ENCODE measurements around the gene OLFML2B. TPM values are rescaled to one million over a fixed set of nuclear protein-coding genes. Genes with fewer than 3 reads are reported as not detected.

OLFML2B gene
- total RNA-seq, 2 experiments from 2014 or later = 1.7 to 2.3 TPM

DNA sequence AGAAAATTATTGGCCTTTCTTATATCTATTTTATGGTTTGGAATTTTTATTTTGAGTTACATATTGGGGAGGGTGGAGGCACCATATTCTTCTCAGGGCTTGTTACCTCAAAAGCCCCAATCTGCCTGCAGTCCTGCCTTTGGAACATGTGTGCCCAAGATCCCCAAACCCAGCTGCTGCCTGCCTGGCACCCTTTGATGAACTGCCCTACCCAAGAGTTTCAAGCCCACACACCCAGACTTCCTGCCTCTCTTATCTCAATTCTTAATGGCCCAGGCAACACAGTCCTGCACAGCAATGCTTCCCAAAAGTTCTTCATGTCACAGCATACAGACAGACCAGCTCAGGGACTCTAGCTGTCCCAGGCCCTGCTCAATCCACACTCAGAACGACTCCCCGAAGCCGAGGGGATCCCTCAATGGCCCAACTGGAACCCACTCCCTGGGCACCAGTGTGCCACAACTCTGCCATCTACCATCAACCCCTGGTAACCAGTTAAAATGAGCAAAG lies 19.2 kb downstream of the OLFML2B start:
- no peak for DNase-seq
- intact Hi-C loops (cut with micrococcal nuclease) = no loop called here
- Mint-ChIP-seq H3K4me3 (no peak overlapping the region), H3K9me3 (no peaks in the 10 kb centered on the region), H3K27ac (no peak overlapping the region), H3K36me3 (ENCODE audit: low read depth) (no peaks in the 10 kb centered on the region), H3K4me1 (ENCODE audit: low read depth) (peaks cover 9% of the 10 kb centered on the region), H3K27me3 (ENCODE audit: low read depth) (no peaks in the 10 kb centered on the region)
- CTCF ChIA-PET = interaction anchor here (0.7 kb wide), 1 partner anchor 9 kb away, joined by 3 read pairs; no protein-coding TSS in a partner anchor

DNA sequence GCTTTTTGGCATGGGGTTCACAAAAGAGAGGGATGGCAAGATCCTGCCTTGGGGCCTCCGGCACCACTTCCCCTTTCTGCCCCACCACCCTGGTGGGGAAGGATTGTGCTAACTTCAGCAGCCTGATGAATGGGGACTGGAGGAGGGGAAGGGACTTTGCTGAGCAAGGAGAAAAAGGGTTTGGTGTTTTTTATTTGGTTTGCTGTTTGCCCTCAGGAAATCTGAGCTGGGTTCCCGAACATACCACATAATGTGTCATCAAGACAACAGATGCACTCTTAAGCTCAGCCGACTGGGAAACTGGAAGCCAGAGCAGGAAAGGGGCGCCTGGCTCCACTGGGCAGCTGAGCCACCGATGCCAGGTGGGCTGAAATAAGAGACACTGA lies 19.8 kb downstream of the OLFML2B start:
- no peak overlapping the region for H3K4me3 Mint-ChIP-seq
- no peaks in the 10 kb centered on the region for H3K36me3 Mint-ChIP-seq (ENCODE audit: low read depth)
- H3K27ac Mint-ChIP-seq = no peak overlapping the region
- peaks cover 9% of the 10 kb centered on the region for H3K4me1 Mint-ChIP-seq (ENCODE audit: low read depth)
- intact Hi-C loops (cut with micrococcal nuclease) = no loop called here
- no peaks in the 10 kb centered on the region for H3K27me3 Mint-ChIP-seq (ENCODE audit: low read depth)
- no peak for DNase-seq
- H3K9me3 Mint-ChIP-seq = no peaks in the 10 kb centered on the region
- CTCF ChIA-PET = interaction anchor here (0.7 kb wide), 1 partner anchor 8 kb away, joined by 3 read pairs; no protein-coding TSS in a partner anchor

DNA sequence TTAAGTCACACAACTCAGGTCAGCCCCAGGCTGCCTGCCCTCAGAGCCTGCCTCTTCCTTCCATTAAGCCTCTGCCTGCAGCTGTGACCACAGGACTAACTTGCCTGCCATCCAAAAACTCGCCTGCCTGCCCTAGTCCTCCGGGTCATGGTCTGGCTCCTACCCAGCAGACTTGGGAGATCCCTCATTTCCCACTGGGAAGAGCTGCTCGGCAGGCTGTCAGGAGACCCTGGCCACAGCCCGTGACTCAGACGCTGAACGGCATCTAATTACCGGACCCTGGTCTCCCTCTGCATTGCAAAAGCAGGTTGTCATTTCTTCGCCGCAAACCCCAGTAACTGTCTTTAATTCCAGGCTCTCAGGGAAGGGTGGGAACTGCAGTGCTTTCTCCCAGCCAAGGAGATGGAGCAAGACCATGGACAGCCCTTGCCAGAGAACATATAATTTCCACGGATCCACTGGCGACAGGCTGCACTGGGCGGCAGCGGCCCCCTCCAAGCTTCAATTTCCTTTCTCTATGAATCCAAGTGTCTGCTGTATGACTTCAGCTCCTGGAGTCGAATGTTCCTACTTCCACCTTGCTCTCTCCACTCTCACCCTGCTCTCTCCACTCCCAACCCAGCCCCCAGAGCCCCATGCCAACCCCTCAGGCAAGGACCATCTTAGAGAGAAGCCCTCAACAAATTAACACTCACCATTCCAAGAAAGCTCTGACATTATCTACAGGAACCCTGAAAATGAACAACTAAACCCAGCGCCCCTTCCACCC lies 20.4 kb downstream of the OLFML2B start:
- no peak for DNase-seq
- Mint-ChIP-seq H3K27me3 (ENCODE audit: low read depth) (no peaks in the 10 kb centered on the region), H3K4me1 (ENCODE audit: low read depth) (peaks cover 9% of the 10 kb centered on the region), H3K36me3 (ENCODE audit: low read depth) (no peaks in the 10 kb centered on the region), H3K27ac (no peak overlapping the region), H3K9me3 (no peaks in the 10 kb centered on the region), H3K4me3 (no peak overlapping the region)
- CTCF ChIA-PET = no interaction called here
- intact Hi-C loops (cut with micrococcal nuclease) = no loop called here

GRCh38 chr1:162000053-162000420 lies 23.6 kb downstream of the OLFML2B start:
- CTCF ChIA-PET = interaction anchor here (0.6 kb wide), 1 partner anchor 77 kb away, joined by 3 read pairs; no protein-coding TSS in a partner anchor
- Mint-ChIP-seq H3K27ac (no peak overlapping the region), H3K4me1 (ENCODE audit: low read depth) (peaks cover 9% of the 10 kb centered on the region), H3K4me3 (no peak overlapping the region), H3K9me3 (no peaks in the 10 kb centered on the region), H3K27me3 (ENCODE audit: low read depth) (no peaks in the 10 kb centered on the region), H3K36me3 (ENCODE audit: low read depth) (no peaks in the 10 kb centered on the region)
- no peak for DNase-seq
- intact Hi-C loops (cut with micrococcal nuclease) = no loop called here

- H3K27ac Mint-ChIP-seq = no peak overlapping the region
- CTCF ChIA-PET = no interaction called here
- peaks cover 4% of the 10 kb centered on the region for H3K4me1 Mint-ChIP-seq (ENCODE audit: low read depth)
- H3K36me3 Mint-ChIP-seq (ENCODE audit: low read depth) = no peaks in the 10 kb centered on the region
- DNase-seq = no peak
- intact Hi-C loops (cut with micrococcal nuclease) = no loop called here
- H3K27me3 Mint-ChIP-seq (ENCODE audit: low read depth) = no peaks in the 10 kb centered on the region
- no peak overlapping the region for H3K4me3 Mint-ChIP-seq
- H3K9me3 Mint-ChIP-seq = no peaks in the 10 kb centered on the region
These were observed 24.2 kb downstream of the OLFML2B start for GRCh38 chr1:161999301-162000052.

GRCh38 chr1:161998811-161999210 lies 24.9 kb downstream of the OLFML2B start:
- no peaks in the 10 kb centered on the region for H3K36me3 Mint-ChIP-seq (ENCODE audit: low read depth)
- H3K4me3 Mint-ChIP-seq = no peak overlapping the region
- no peaks in the 10 kb centered on the region for H3K4me1 Mint-ChIP-seq (ENCODE audit: low read depth)
- H3K27ac Mint-ChIP-seq = no peak overlapping the region
- H3K27me3 Mint-ChIP-seq (ENCODE audit: low read depth) = no peaks in the 10 kb centered on the region
- DNase-seq = no peak
- intact Hi-C loops (cut with micrococcal nuclease) = no loop called here
- no peaks in the 10 kb centered on the region for H3K9me3 Mint-ChIP-seq
- CTCF ChIA-PET = no interaction called here

GRCh38 chr1:161997152-161997551 lies 26.5 kb downstream of the OLFML2B start:
- intact Hi-C loops (cut with micrococcal nuclease) = no loop called here
- no peaks in the 10 kb centered on the region for H3K4me1 Mint-ChIP-seq (ENCODE audit: low read depth)
- H3K27me3 Mint-ChIP-seq (ENCODE audit: low read depth) = no peaks in the 10 kb centered on the region
- no peak for DNase-seq
- H3K36me3 Mint-ChIP-seq (ENCODE audit: low read depth) = peaks cover 3% of the 10 kb centered on the region
- H3K4me3 Mint-ChIP-seq = no peak overlapping the region
- H3K27ac Mint-ChIP-seq = no peak overlapping the region
- no peaks in the 10 kb centered on the region for H3K9me3 Mint-ChIP-seq
- CTCF ChIA-PET = no interaction called here

DNA sequence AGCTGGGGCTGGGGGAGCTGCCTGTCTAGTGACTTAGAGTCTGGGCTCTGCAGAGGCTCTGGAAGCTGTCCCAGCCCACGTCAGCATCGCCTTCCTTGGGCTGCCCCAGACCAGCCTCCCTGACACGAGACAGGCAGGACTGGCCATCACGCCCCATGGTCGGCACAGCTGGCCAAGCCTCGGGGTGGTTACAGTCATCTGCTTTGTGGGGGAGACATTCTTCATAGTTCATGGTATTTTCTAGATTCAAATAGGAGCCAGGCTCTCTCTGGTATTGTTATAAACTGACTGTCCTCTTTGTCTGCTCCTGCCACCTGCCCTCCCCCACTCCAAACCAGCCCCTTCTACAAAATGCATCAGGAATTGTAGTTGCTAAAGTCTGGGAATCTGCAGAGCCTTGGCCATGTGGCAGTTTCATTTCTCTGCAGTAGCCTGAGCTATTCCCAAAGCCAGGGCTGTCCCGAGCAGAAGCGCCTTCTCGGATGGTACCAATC lies 29.4 kb downstream of the OLFML2B start:
- CTCF ChIA-PET = interaction anchor here (1.1 kb wide), 1 partner anchor 227 kb away, joined by 3 read pairs; no protein-coding TSS in a partner anchor

GRCh38 chr1:161993576-161993975 lies 30.1 kb downstream of the OLFML2B start:
- no peaks in the 10 kb centered on the region for H3K27me3 Mint-ChIP-seq (ENCODE audit: low read depth)
- H3K4me3 Mint-ChIP-seq = no peak overlapping the region
- H3K36me3 Mint-ChIP-seq (ENCODE audit: low read depth) = peaks cover 4% of the 10 kb centered on the region
- no peaks in the 10 kb centered on the region for H3K9me3 Mint-ChIP-seq
- intact Hi-C loops (cut with micrococcal nuclease) = no loop called here
- H3K4me1 Mint-ChIP-seq (ENCODE audit: low read depth) = peaks cover 3% of the 10 kb centered on the region
- no peak overlapping the region for H3K27ac Mint-ChIP-seq
- DNase-seq = no peak
- CTCF ChIA-PET = interaction anchor here (0.9 kb wide), 1 partner anchor 118 kb away, joined by 3 read pairs; no protein-coding TSS in a partner anchor

More for the DNA sequence above, 29.4 kb downstream of the OLFML2B start:
- Mint-ChIP-seq H3K27ac (no peak overlapping the region), H3K4me1 (ENCODE audit: low read depth) (no peaks in the 10 kb centered on the region), H3K4me3 (no peak overlapping the region), H3K36me3 (ENCODE audit: low read depth) (peaks cover 3% of the 10 kb centered on the region), H3K9me3 (no peaks in the 10 kb centered on the region), H3K27me3 (ENCODE audit: low read depth) (no peaks in the 10 kb centered on the region)
- intact Hi-C loops (cut with micrococcal nuclease) = no loop called here
- no peak for DNase-seq

GRCh38 chr1:161989786-161990185 lies 33.9 kb downstream of the OLFML2B start:
- H3K36me3 Mint-ChIP-seq (ENCODE audit: low read depth) = peaks cover 5% of the 10 kb centered on the region
- no peaks in the 10 kb centered on the region for H3K27me3 Mint-ChIP-seq (ENCODE audit: low read depth)
- intact Hi-C loops (cut with micrococcal nuclease) = no loop called here
- peaks cover 3% of the 10 kb centered on the region for H3K4me1 Mint-ChIP-seq (ENCODE audit: low read depth)
- no peak overlapping the region for H3K27ac Mint-ChIP-seq
- no peak for DNase-seq
- no peak overlapping the region for H3K4me3 Mint-ChIP-seq
- peaks cover 6% of the 10 kb centered on the region for H3K9me3 Mint-ChIP-seq
- CTCF ChIA-PET = interaction anchor here (0.7 kb wide), 1 partner anchor 419 kb away, joined by 4 read pairs; no protein-coding TSS in a partner anchor

- Mint-ChIP-seq H3K4me1 (ENCODE audit: low read depth) (peaks cover 3% of the 10 kb centered on the region), H3K9me3 (peaks cover 6% of the 10 kb centered on the region), H3K27ac (no peak overlapping the region), H3K27me3 (ENCODE audit: low read depth) (no peaks in the 10 kb centered on the region), H3K36me3 (ENCODE audit: low read depth) (peaks cover 5% of the 10 kb centered on the region), H3K4me3 (no peak overlapping the region)
- intact Hi-C loops (cut with micrococcal nuclease) = no loop called here
- no peak for DNase-seq
- CTCF ChIA-PET = interaction anchor here (0.7 kb wide), 1 partner anchor 419 kb away, joined by 4 read pairs; no protein-coding TSS in a partner anchor
These were observed 34.6 kb downstream of the OLFML2B start for GRCh38 chr1:161989108-161989507.

DNA sequence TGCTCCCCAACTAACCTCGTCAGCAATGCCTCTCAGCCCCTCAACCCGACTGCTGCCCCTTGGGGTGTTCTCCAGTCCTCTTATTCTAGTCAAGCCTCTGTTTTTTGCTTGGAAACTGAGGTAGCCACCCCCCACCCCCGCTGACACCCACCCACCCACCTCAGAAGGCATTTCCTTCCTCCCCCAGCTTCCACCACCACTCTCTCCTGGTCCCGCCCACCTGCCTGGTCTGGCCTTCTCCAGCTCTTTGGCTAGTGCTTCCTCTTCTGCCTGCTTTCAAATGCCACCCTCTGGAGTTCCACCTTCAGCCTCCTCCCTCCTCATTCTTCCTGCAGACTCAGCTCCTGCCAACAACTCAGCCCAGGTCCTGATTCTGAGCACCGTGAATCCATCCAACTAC lies 35.3 kb downstream of the OLFML2B start:
- Mint-ChIP-seq H3K9me3 (peaks cover 6% of the 10 kb centered on the region), H3K27ac (no peak overlapping the region), H3K27me3 (ENCODE audit: low read depth) (no peaks in the 10 kb centered on the region), H3K36me3 (ENCODE audit: low read depth) (peaks cover 3% of the 10 kb centered on the region), H3K4me1 (ENCODE audit: low read depth) (peaks cover 3% of the 10 kb centered on the region), H3K4me3 (no peak overlapping the region)
- DNase-seq = no peak
- intact Hi-C loops (cut with micrococcal nuclease) = no loop called here
- CTCF ChIA-PET = no interaction called here
